Suppressor macrophage treated with lipopolysaccharide for 1 hour (primary cell): ENCODE results near the gene SMPD3.

ENCODE experiments used
- DNase-seq, 3 donors: peaks; one replicate each; pipeline ENCODE4 v3.0.0-alpha.2; 2020 to 2022

The SMPD3 gene

DNA sequence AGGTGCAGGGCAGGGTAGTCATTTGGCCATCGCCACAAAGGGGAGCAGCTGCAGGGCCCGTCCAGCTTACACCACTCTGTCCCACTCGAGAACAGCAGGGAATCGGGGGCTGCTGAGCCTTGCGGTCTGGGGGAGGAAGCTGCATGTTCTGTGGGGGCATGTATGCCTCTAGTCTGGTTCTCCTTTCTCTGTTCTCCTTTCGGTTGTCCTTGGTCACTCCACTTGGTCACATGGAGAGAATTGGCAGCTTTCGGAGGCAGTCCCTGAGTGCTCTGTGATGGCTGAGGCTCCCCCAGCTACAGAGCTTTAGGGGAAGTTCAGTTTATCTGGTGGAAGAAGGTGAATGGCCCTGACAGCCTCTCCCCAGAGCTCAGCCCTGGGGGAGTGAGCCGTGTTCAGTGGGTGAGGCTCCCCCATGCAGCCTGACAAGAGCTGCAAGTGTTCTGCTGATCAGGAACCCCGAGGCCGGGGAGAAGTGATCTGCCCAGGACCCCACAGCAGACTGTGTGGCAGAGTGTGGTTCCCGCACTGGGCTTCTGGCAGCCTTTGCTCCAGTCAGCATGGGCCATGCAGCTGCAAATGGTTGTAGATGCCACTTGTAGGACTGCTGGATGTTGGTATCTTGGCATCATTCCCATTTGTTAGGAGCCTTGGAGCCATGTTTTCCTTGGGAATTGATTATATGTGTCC is 22.3 kb upstream of the SMPD3 start:
- peak; percentile 88 to 93 (median 92) for DNase-seq

GRCh38 chr16:68469796-68470460 is 21.6 kb upstream of the SMPD3 start:
- peak; percentile 24 to 74 (median 41) for DNase-seq

DNA sequence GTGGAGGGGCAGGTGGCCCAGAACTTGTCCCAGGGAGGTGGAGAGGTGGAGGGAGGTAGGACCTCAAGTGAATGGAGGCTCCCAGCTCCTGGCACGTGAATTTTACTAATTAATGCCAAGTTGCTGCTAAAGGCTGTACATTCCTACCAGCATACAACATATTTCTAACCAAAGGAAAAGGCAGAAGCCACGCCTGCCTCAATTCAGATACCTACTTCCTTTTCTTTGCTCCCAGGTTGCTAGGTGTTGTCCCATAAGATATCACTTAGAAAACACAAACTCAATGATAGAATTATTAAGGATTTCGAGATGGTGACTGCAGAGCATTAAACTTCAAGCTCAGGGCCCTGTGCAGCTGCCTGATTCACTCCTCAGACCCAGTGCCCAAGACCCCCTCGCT is 20.5 kb upstream of the SMPD3 start:
- DNase-seq, result no peak

DNA sequence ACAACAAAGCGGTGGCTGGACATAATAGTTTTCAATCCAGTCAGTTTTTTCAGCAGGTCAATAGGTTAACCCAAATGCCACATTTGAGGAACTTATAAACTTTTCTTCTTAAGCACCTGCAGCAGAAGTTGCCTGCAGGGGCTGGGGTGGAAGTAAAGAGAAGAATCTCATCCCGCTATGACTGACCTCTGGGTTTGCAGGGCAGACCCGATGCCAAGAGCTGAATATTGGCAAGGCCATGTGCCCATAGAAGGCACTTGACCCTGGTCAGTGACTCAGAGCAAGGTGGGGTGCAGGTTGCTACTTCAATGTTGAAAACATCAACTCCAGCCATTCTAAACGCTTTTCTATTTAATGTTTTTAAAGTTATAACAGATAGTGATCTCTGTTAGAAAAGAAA is 17.9 kb upstream of the SMPD3 start:
- DNase-seq, result no peak

GRCh38 chr16:68463904-68464303 is 15.6 kb upstream of the SMPD3 start:
- no peak for DNase-seq

- no peak for DNase-seq
Measured at GRCh38 chr16:68460067-68460466, 11.8 kb upstream of the SMPD3 start.

DNA sequence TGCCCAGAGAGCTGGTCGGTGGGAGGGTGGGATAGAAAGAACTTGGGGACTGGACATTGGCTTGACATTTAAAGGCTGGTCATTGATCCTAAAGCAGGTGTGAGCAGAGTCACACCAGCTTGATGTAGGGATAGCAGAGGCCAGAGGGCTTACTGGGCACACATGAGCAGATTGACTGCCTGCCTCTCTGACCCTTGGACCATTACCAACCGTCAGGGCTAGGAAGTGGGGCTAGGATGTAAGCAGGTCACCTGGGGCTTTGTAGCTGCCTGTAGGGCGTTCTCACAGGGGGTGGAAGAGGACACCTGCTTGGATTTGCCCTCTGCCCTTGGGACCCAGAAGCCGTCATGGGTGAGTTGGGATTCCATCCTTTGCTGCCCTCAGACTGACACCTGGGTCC is 11.1 kb upstream of the SMPD3 start:
- DNase-seq, result no peak

- DNase-seq, result no peak
Measured at GRCh38 chr16:68458551-68458950, 10.2 kb upstream of the SMPD3 start.

GRCh38 chr16:68458101-68458500 is 9.8 kb upstream of the SMPD3 start:
- DNase-seq, result no peak

DNA sequence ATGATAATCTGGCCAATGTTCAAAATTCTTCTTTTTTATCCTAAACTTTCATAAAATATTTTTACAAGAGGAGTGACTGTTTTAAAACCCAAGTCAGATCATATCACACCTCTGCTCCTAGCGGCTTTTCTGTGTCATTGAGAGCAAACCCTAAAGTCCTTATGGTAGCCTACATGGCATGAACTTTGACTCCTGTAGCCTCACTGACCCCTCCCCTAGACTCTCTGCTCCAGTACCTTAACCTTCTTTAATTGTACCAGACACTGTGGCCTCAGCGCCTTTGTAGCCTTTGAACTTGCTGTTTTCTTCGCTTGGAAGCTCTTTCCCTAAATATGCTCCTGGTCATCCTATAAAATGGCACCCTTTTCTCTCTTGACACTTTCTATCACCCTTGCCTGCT is 7.3 kb upstream of the SMPD3 start:
- DNase-seq, result no peak

GRCh38 chr16:68454920-68455435 is 6.7 kb upstream of the SMPD3 start:
- no peak for DNase-seq

DNA sequence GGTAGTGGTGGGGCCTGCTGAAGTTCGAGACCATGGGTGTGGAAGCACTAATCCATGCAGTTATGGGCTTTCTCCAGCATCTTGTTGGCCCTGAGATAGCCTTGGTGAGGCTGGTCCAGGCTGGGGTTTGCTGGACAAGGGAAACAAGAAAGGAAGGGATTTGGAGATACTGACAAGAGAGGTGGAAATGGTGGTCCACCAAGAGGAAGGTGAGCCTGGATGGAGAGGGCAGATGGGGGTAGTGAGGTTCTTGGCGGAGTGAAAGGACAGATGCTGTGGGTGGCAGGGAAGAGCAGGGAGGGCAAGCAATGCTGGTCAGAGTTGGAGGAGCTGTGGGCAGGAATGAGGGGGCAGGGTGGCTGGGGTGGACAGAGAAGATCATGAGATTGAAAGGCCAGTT is 5.5 kb upstream of the SMPD3 start:
- DNase-seq, result no peak

DNA sequence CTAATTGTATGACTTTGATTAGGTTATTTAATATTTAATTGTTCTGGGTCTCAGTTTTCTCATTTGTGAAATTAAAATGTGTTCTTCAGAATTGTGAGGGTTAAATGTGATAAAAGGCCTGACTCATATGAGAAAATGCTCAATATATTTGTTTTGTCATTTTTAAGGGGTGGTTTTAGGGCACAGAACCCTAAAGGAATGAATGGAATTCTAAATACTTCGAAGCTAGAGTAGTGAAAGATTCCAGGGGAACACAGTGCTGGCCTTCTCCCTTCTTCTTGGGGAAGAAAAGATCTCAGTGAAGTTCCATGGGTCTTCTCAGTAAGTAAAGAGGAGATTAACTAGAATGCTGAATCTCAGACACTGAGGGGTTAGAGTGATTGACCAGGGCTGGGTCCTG is 3.9 kb upstream of the SMPD3 start:
- DNase-seq, result no peak

- DNase-seq, result no peak
Measured at GRCh38 chr16:68451676-68452075, 3.4 kb upstream of the SMPD3 start.

DNA sequence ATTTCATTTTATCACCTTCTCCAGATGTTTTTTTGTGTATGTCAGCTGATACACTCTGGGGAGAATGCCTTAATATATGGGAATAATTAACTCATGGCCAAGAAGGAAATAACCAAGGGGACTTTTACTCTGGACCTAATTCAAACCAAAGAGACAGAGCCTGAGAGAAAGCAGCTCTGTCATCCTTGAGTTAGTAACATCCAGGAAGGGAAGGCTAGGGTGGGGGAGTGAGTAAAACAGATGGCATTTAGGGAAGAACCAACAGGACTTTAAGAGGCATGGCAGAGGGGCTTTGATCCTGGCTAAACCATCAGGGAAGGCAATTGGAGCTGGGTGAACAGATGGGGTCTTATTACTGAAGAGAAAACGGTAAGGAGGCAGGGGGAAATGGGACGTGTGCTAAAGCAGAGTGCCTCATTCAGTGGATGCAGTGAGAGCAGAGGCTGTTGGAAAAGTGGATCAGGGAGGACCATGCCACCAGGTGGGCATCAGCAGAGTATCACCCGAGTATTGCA is 2.5 kb upstream of the SMPD3 start:
- no peak for DNase-seq

- no peak for DNase-seq
Measured at GRCh38 chr16:68447653-68448359, 502 bp downstream of the SMPD3 start.

GRCh38 chr16:68446681-68447652 is 1.3 kb downstream of the SMPD3 start:
- no peak for DNase-seq

DNA sequence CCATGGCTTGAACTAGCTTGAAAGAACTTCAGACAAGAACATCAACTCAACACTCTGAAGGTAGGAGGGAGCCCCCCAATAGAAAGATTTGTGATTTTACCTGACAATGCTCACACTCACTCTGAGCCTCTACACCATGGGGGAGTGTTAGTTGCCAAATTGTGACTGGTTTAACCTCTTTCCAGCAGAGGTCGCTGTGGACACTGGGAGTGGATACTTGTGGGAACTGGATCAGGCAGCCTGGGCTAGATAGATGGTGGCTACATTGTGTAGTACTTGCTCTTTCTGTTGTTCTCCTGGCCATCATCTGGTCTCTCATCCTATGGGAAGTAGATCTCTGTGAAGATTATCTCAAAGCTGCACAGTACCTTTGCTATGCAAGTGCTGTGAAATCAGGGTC is 2.9 kb downstream of the SMPD3 start:
- peak; percentile 82 to 89 (median 89) for DNase-seq

GRCh38 chr16:68444056-68444657 is 4.2 kb downstream of the SMPD3 start:
- peak in 2 of 3 donors; percentile 32 to 60 for DNase-seq

DNA sequence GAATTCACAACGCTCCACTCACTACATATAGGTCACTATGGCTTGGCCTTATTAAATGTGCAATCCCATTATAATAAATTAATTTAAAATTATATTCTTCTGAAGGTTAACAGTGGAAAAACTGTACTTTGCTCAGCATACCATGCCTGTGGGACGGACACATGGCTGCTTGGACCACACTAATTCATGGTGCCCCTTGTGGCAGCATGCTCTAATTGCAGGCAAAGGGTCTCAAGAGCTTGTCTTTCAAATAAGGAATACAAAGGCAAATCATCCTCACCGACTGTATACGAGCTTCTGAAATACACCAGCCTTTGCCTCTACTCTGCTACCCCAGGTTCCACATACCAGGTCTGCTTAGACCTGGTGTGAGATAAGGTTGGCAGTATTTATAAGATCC is 11.7 kb downstream of the SMPD3 start:
- peak; percentile 18 to 42 (median 20) for DNase-seq

GRCh38 chr16:68434624-68435210 is 13.6 kb downstream of the SMPD3 start:
- DNase-seq, result no peak

GRCh38 chr16:68433316-68433715 is 15.0 kb downstream of the SMPD3 start:
- DNase-seq, result no peak
